Astrocyte of the hippocampus (primary cell): ENCODE results near the gene BRIX1.

Experiments
- DNase-seq: peaks from one replicate; pipeline ENCODE4 v3.0.0; 2011; ENCODE audit warnings: low read depth, low spot score

BRIX1 gene

DNA sequence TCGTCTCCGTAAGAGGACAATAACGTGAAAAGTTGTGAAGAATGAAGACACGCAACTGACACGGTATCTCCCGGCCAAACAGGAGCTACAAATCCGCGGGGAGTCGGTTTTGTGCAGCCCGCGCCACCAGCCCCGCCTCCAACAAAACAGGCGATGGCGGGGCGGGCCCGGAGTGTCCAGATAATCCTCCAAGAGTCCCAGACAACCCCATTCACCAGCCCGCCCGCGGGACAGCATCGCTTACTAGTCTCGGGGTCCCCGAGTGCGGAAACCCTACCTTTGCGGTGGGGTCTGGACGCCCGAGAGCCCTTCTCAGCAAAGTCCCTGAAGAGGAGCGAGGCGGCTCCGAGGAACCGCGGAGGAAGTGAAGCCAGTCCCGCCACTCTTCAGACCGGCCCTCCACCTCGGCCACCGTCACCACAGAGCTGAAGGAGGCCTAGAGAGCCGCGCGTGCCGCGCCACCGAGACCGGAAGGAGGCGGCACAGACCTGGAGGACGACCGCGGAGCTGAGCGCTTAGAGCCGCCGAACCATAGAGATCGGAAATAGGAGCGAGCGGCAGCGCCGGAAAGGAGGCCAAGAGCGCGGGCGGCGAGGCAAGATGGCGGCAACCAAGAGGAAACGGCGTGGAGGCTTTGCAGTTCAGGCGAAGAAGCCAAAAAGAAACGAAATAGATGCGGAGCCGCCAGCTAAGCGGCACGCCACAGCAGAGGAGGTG lies at the start of gene BRIX1, which contains the start of gene RAD1:
TSS of gene BRIX1 (plus strand) at position 573 of the 717 bp plus-strand sequence. CDS start at position 601, 28 bp downstream.
TSS of gene RAD1 (minus strand) at position 366 of the 717 bp plus-strand sequence. CDS start 612 bp downstream, outside the sequence.
- peak; percentile 99 for DNase-seq

- no peak for DNase-seq
Measured at GRCh38 chr5:34866989-34867471, 48.5 kb upstream of the BRIX1 start.

DNA sequence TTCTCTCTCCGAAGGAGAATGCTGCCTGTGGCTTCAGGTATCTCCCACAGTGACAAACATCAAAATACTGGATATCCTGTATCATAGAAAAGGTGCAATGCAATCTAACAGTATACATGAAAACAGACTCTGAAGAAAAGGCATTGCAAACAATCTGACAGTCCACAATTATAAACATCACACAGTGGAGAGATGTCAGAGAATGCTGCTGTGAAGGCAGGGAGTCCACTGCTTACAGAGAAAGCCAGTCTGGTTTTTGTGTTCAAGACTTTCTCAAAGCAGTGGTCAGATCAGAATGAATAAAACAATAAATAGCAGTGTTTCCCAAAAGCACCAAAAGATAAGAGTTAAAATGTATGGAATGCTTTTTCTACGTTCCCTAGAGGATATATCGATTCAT lies 47.9 kb upstream of the BRIX1 start:
- no peak for DNase-seq

- DNase-seq, result no peak
Measured at GRCh38 chr5:34868791-34869190, 46.7 kb upstream of the BRIX1 start.

DNA sequence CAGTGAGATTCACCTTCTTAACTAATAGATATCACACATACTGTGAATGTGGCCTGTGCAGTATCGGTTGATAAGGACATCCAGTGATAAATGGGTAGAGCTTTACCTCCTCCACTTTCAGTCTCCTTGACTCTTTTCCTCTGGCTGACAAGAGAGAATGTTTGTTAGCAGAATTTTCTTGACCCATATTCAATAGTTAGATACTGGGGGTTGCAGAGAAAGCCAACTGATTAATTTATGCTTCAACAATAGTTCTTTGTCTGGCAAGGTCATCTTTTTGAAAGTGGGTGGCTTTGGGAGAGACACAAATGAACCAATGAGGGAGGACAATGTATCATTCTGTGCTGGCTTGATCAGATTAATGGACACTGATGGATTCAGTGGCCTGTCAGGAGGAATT lies 46.3 kb upstream of the BRIX1 start:
- DNase-seq, result no peak

DNA sequence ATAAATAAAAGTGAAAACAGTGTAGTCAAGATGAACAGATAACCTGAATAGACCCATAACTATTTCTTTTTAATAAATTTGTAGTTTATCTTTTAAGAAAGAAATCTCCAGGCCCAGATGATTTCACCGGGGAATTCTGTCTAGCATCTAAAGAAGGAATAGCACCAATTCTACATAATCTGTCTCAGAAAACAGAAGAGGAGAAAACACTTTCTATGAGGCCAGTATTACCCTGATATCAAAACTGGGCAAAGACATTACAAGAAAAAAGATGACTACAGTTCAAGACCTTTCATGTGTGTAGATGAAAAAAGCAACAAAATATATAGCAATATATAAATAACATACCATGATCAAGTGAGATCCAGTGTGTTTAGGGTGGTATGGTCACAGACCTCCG lies 45.1 kb upstream of the BRIX1 start:
- DNase-seq, result no peak

DNA sequence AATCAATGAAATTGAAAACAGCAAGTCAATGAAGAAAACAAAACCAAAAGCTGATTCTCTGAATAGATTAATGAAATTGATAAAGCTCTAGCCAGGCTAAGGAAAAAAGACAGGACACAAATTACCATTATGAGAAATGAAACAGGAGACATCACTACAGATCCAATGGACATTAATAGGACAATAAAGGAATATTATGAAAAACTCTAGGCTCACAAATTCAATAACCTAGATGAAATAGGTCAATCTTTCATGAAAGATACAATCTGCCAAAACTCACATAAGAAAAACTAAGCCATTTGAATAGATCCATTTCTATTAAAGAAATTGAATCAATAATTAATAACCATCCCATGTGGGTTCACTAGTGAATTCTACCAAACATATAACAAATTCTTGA lies 39.2 kb upstream of the BRIX1 start:
- DNase-seq, result no peak

GRCh38 chr5:34881246-34881645 lies 34.3 kb upstream of the BRIX1 start:
- DNase-seq, result no peak

GRCh38 chr5:34886392-34887119 lies 29.0 kb upstream of the BRIX1 start:
- no peak for DNase-seq

DNA sequence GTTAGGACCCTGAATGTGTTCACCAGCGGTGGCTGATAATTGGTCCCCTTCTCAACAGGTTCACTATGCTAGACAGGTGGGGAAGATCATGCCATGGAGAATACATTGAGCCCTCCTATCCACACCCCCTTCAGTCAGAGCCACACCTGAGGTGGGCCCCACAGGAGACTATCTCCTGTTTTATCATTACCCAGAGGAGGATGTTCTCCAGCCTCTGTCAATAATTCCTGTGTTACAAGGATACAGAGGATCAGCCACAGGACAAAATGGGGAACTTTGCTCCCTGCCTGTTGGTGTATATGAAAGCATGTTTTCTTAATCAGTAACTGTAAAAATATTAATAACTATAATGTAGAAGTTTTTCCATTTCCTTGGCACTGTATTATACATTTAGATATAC lies 26.1 kb upstream of the BRIX1 start:
- DNase-seq, result no peak

DNA sequence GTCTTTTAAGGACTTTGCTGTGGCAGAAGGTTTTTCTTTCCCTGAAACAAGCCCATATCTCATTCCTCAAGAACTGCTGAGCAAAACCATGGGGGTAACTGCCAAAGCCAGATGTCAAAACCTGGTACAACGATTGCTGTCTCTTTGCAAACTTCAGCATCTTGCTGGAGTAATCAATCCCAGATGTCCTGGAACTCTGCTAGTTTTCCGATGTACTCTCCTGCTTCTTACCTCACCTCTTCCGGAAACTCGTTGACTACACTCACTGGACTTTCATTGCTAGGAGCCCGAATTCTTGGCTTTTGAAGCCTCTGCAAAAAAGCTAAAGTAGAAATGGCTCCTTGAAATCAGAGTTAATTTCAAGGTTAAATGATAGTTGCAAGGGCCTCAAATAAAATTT lies 23.5 kb upstream of the BRIX1 start:
- DNase-seq, result no peak

DNA sequence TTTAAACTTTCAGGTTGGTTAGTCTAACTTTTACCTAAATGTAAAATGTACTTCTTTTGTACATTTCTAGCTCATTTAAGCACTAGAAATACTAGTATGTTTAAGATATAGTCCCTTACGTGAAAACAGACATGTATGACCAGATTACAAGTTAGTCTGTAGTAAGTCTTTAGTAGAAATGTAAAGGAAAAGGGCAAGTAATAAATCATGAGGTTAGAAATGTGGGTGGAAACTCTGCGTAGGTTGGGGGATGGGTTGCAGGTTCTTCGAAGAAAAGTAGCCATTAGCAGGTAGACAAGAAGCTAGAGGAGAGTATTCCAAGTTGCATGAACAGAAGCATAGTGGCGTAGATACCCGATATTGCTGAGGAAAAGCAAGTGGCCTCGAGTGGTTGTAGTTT lies 23.1 kb upstream of the BRIX1 start:
- DNase-seq, result no peak

GRCh38 chr5:34894716-34895115 lies 20.8 kb upstream of the BRIX1 start:
- no peak for DNase-seq

- no peak for DNase-seq
Measured at GRCh38 chr5:34895641-34896419, 19.7 kb upstream of the BRIX1 start.

DNA sequence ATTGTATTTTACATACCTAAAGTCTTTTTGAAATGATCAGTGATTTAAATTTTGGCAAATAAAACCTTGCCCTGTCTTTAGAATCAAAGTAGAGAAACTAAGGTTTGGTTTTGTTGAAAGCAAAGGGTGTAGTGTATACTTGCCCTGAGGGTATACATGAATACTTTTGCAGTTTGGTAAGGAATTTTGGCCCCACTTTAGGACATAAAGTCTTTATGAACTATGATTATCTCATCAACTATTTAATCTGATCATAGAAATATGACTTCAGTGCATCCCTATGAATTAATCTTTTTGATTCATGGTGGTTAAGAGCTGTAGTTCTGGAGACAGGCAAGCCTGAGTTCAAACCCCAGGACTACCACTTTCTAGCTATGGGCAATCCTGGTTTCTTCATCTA lies 17.9 kb upstream of the BRIX1 start:
- DNase-seq, result no peak

DNA sequence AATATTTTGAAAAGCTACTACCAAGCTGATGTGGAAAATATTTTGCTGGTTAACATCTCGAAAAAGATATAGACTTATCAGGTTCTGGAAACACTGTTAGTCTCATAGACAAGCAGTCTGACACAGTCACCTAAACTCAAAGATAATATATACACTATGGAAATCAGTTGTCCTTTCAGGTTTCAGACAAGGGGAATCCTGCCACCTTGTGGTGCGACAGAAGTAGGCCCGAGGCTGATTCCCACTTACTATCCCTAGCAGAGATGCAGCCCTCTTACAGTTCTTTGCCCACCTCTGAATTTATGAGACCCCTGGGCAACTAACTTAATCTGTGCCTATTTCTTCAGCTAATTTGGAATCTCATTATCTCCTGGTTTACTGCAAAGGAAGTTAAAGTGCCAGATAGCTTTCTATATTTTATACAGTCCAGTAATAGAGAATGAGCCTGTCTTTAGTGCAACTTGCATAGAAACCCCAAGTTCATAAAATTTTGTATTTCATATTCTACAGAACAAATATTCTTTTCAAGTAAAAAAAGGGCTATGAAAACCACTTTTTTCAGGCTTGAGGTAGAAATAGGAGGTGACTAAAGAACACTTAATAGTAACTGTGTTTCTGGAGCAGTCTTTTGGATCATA lies 17.1 kb upstream of the BRIX1 start:
- peak; percentile 85 for DNase-seq

GRCh38 chr5:34899066-34899465 lies 16.4 kb upstream of the BRIX1 start:
- no peak for DNase-seq

DNA sequence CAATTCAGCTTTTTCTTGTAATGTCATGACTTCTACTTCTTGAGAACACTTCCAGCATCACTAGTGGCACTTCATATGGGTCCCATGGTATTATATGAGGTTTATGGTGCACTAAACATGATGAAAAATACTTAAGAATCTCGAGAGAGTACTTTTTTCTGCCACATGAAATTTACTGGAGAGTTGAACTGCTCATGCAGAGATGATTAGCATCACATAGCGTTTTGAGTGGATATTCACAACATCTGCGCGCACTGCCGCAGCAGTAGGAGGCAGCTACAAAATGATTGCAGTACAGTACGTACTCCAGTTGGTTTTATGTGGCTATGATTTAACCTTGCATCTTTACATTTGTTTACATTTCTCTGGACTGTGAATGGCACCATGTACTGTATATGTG lies 14.9 kb upstream of the BRIX1 start:
- DNase-seq, result no peak

GRCh38 chr5:34903260-34903659 lies 12.3 kb upstream of the BRIX1 start:
- DNase-seq, result no peak

GRCh38 chr5:34905564-34905963 lies 9.9 kb upstream of the BRIX1 start:
- DNase-seq, result peak; percentile 23

DNA sequence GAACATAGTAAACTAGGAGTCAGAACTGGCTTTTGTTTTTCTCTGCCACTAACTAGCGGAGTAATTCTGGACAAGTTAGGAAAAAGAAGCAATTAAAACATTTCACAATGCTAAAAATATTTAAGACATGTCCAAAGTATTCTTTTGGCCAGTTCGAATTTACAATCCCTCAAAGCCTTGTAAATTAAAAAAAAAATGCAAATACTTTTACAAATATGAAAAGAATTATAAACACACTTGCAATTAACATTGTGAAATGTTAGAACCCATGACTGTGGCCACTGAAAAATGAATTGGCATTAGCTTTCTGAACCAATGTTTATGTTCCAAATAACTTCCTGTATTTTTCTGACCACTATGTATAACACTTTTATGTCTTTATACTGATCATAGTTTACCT lies 2.4 kb upstream of the BRIX1 start:
- no peak for DNase-seq

- no peak for DNase-seq
Measured at GRCh38 chr5:34914671-34915138, 806 bp upstream of the BRIX1 start.
